ENCODE measurements around the gene SLIT1.

SLIT1 gene

GRCh38 chr10:96991313-96991841 lies 194.4 kb downstream of the SLIT1 start:
- DNase-seq = no peak

- no peak for DNase-seq
Measured at GRCh38 chr10:96988426-96988825, 197.3 kb downstream of the SLIT1 start.

DNA sequence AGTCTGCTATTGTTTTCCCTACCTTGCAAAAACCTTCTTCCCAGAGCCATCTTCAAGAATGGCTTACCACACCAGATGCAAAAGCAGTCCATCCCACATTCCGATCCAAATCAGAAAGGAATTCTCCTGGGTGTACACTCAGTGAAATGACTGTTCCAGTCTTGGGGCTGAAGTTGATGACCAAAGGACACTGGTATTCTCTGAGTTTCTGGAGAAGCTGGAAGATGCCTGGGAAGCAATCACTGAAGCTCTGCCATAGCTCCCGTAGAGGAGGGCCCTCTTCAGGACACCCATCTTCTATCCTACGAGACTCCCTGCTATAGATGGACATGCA lies 197.9 kb downstream of the SLIT1 start:
- no peak for DNase-seq

GRCh38 chr10:96987141-96987841 lies 198.5 kb downstream of the SLIT1 start:
- no peak for DNase-seq

DNA sequence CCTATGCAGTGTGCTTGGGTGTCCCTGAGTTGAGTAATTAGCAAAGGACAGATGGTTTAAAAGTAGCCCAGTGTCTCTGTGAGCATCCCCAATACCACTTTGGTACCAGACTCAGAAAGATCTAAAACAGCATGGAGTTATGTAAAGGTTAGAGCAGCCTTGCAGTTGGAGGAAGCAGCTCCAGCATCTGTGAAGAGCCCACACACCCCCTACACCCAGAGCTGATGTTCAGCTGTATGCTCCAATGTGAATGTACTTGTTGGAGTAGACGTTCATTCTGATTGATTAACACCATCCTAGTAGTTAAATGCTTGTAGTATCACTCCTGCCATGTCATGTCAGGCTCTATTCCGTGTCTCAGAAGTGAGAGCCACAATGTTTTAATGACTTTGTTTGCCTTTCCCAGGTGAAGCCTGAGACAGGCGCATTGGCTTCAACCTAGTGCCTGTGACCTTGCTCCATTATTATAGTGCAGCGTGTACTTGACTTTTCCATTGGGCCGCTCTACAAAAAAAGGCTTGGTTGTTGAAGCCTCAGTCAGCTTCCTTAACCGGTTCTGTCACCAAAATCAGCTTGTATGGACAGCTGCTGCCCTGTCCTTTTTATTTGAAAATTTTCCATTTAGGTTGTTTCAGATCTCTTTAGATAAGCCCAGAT lies 199.4 kb downstream of the SLIT1 start:
- DNase-seq = no peak

- DNase-seq = no peak
Measured at GRCh38 chr10:96984541-96985131, 201.1 kb downstream of the SLIT1 start.

DNA sequence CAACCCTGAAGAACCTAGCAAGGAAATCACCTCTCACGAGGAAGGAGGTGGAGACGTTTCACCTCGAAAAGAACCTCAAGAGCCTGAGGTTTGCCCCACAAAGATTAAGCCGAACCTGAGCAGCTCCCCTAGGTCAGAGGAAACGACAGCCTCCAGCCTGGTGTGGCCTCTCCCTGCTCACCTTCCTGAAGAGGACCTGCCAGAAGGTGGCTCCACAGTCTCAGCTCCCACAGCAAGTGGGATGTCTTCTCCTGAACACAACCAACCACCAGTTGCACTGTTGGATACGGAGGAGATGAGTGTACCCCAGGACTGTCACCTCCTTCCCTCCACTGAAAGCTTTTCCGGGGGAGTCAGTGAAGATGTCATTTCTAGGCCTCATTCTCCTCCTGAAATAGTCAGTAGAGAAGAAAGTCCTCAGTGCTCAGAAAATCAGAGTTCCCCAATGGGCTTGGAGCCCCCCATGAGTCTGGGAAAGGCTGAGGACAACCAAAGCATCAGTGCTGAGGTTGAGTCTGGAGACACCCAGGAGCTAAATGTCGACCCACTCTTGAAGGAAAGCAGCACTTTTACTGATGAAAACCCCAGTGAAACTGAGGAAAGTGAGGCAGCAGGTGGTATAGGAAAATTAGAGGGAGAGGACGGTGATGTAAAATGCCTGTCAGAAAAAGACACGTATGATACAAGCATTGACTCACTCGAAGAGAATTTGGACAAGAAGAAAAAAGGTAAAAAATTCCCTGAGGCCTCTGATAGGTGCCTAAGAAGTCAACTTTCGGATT lies 203.4 kb downstream of the SLIT1 start:
- no peak for DNase-seq

GRCh38 chr10:96978621-96979154 lies 207.1 kb downstream of the SLIT1 start:
- DNase-seq = no peak

- DNase-seq = no peak
Measured at GRCh38 chr10:96975136-96975535, 210.6 kb downstream of the SLIT1 start.

DNA sequence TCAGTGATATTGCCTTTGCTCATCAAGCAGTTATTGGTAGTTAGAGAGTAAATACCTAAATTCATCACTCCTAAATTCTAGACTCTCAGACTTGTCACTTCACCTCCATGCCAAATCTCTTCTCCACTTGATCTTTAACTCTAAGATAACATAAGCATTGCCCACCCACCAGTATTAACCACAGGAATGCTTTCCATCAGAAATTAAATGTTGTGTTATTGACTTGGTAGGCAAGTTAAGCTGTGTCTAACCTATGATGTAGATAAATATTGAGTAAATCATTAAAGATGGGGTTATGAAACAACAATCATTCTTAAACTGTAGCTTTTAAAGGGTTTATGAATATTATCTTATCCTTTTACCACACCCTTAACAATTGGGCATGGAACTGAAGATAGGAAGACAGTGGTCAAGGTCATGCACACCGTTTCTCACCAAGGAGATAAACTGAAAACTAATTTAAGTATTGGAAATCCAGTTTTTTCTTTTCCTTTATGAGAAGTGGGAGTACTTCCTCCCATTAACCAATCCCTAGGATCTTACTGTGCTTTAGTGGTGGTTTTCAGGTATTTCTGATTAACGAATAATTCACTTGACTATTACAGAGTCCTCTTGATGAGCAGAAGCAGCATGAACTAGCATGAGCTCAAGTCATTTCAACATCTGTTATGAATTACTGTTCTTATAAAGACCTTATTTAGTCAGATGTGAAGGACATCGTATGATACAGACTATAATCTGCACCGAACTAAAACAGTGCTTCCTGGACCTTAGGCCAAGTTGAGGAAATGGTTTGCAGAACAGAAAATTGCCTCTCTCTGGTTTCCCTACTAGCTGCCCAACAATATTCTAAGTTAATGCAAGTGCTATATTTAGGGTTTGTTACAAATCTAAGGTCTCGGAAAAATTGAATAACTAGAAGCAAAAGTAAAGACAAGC lies 211.7 kb downstream of the SLIT1 start:
- DNase-seq = no peak

DNA sequence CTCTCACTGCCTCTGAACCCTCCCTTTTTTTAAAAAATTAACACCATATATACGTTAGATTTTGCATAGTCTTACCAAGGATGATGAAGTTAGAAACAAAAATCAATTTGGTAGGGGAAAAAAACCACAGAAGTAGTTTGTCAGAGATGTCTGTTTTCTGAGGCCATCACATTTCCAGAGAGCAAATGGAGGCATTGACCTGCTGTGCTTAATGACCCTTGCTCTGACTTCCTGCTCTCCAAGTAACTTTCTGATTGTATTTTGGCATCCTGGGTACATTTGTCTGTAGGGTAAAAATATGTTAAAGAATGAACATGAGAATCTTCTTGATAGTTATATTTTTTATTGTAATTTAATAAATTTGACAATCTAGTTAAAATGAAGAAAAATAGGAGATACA lies 213.5 kb downstream of the SLIT1 start:
- no peak for DNase-seq

DNA sequence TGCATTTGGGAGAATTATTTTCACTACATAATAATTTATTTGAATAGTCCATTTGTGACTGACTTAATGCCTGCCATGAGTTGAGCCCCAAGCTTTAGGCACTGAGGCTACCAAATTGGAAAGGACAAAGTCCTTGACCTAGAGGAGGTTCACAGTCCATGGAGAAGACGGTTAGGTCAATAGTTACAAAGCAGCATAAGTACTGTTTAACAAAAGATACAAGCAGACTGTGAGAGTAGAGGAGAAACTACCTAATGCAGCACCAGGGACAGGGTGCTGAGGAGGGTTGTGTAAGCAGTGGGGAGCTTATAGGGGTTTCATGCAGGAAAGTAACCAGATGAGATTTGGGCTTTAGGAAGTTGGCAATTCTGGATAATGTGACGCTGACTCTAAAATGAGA lies 214.4 kb downstream of the SLIT1 start:
- no peak for DNase-seq

DNA sequence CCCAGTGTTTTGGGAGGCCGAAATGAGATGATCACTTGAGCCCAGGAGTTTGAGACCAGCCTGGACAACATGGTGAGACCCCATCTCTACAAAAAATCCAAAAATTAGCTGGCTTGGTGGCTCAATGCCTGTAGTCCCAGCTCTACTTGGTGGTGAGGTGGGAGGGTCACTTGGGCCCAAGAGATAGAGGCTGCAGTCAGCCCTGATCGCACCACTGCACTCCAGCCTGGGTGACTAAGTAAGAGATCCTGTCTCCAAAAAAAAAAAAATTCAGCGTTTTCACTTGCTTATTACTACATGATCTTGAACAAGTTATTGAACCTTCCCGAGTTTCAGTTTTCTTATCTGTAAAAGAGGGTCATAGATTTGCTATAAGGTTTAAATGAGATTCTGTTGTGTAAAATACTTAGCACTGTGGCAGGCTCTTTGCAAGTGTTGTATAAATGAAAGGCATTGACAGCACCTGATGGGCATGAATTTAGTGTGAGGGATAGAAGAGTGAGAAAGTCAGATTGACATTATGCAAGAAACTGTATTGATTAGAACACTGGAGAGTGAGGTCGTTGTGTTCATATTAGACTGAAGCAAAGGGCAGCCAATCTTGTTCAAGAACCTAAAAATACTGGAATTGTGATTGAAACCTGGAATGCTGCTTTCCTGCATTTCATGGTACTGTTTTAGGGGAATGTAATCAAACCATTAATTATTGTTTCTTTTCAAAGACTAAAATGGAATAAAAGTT lies 216.9 kb downstream of the SLIT1 start:
- no peak for DNase-seq

DNA sequence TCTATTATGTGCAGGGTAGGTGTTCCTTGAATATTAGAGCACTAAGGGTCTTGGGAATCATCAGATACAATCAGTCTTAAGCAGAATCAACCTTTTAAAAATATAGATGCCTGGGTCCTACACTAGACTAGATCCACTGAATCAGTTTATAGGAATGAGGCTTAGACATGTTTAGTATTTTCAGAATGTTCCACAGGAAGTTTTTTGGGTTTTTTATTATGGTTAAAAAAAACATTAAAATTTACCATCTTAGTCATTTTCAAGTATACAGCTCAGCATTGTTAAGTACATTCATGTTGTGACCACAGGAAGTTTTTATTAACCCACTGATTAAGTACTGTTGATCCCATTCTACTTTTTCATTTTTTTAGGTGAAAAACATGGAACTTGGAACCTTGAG lies 217.9 kb downstream of the SLIT1 start:
- no peak for DNase-seq

- no peak for DNase-seq
Measured at GRCh38 chr10:96964131-96964530, 221.6 kb downstream of the SLIT1 start.

- no peak for DNase-seq
Measured at GRCh38 chr10:96960872-96961271, 224.9 kb downstream of the SLIT1 start.

DNA sequence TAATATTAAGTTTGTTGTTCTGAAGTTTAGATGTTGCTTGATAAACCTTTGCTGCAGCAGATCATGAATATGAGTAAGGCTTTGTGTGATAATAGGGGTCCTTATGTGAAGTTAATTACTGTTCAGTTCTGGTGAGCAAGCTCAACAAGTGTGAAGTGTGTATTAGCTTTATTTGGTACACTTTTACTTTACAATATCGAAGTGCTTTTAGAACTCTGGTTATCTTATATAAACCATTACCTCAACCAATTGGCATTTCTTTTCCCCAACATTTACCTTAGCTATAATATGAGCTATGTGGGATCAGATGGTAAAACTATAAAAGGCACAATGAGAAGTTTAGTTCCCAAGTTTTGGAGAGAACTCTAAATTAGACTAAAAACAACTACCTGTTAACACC lies 226.0 kb downstream of the SLIT1 start:
- DNase-seq = no peak

DNA sequence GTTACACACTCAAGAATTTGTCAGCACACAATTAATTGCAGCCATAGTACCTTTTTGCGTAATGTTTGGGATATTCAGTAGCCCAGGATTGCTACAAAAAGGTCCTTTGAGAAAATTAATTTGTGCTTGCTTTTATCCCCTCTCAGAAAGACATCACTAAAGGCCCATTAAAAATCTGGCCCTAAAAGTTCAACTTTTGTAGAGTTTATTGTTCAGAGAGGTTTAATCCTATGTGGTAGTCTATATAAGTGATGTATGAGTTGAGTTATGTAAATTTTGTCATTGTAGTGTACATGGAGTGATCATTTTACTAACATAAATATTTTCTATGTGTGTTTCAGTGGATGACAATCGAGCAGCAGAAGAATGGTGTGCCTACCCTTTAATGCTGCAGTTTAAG lies 227.7 kb downstream of the SLIT1 start:
- DNase-seq = no peak

- no peak for DNase-seq
Measured at GRCh38 chr10:96955794-96956193, 230.0 kb downstream of the SLIT1 start.

DNA sequence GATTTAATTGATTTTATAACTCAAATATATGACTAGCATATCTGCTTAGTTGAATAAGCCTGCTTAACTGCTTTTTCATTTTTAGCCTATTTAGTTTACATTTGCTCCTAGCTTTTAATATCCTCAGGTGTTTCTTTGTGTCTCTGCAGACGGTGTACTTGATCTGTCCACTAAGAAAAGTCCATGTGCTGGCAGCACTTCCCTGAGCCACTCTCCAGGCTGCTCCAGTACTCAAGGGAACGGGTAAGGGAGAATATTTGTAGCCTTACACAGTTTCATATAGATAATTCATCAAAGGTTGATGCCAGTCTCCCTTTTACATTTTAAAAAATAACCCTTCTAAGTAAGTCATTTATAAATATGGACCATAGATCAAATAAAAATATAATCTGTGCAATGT lies 233.8 kb downstream of the SLIT1 start:
- DNase-seq = no peak

DNA sequence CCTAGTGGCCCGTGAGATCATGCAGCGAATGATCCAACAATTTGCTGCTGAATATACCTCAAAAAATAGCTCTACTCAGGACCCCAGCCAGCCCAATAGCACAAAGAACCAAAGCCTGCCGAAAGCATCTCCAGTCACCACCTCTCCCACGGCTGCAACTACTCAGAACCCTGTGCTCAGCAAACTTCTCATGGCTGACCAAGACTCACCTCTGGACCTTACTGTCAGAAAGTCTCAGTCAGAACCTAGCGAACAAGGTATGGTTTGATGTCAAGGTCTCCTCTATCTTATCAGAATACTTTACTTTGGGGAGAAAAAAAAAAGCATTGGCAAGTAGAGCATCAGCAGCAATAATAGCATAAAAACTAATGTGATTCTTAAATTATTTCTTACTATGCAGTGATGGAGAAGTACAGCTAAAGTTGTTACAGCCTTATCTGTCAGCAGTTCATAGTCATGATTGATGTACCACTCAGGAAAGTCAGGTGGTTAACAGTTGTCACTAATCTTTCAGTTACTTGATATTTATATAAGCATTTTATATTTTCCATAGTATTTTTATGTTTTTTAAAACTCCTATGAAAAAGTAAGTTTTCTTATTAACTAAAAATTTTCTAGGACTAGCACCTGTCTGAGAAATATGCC lies 236.6 kb downstream of the SLIT1 start:
- no peak for DNase-seq
